ENCODE data around the gene SLC38A7.
"Not testable (repeated sequence)": the region's sequence is repeated elsewhere in the genome, so short reads cannot be mapped to it uniquely, and the experiment has no call there.

SLC38A7 gene

GRCh38 chr16:58684354-58685083 lies at the start of gene SLC38A7:
TSS of gene SLC38A7 (minus strand) at chr16:58684770. CDS start at chr16:58680126, 4,644 bp downstream.
- DNase-seq, result peak; percentile 87

GRCh38 chr16:58733671-58734458 lies 49.3 kb upstream of the SLC38A7 start, which contains the start of gene GOT2:
TSS of gene GOT2 (minus strand) at chr16:58734316. CDS start at chr16:58734228, 88 bp downstream.
- peak; percentile 92 for DNase-seq

- no peak for DNase-seq
These were observed 48.7 kb upstream of the SLC38A7 start for GRCh38 chr16:58733248-58733670.

GRCh38 chr16:58732545-58733247 lies 48.1 kb upstream of the SLC38A7 start:
- DNase-seq, result no peak

- DNase-seq, result no peak
These were observed 46.3 kb upstream of the SLC38A7 start for GRCh38 chr16:58730724-58731370.

- DNase-seq, result no peak
These were observed 43.4 kb upstream of the SLC38A7 start for GRCh38 chr16:58727796-58728568.

- no peak for DNase-seq
These were observed 42.6 kb upstream of the SLC38A7 start for GRCh38 chr16:58727028-58727781.

- DNase-seq, result no peak
These were observed 38.5 kb upstream of the SLC38A7 start for GRCh38 chr16:58723109-58723508.

GRCh38 chr16:58717994-58718393 lies 33.4 kb upstream of the SLC38A7 start:
- DNase-seq, result no peak

GRCh38 chr16:58716468-58716867 lies 31.9 kb upstream of the SLC38A7 start:
- DNase-seq, result no peak

- DNase-seq, result no peak
These were observed 29.2 kb upstream of the SLC38A7 start for GRCh38 chr16:58713742-58714141.

- DNase-seq, result no peak
These were observed 24.8 kb upstream of the SLC38A7 start for GRCh38 chr16:58709333-58709732.

GRCh38 chr16:58699151-58699550 lies 14.6 kb upstream of the SLC38A7 start:
- no peak for DNase-seq

GRCh38 chr16:58695368-58695767 lies 10.8 kb upstream of the SLC38A7 start:
- DNase-seq, result no peak

- no peak for DNase-seq
These were observed 7.9 kb upstream of the SLC38A7 start for GRCh38 chr16:58692450-58692849.

GRCh38 chr16:58686985-58687706 lies 2.6 kb upstream of the SLC38A7 start:
- not testable (repeated sequence) for DNase-seq

GRCh38 chr16:58685084-58685449 lies 497 bp upstream of the SLC38A7 start:
- no peak for DNase-seq

GRCh38 chr16:58684001-58684353 lies 593 bp downstream of the SLC38A7 start:
- DNase-seq, result no peak

- no peak for DNase-seq
These were observed 4.8 kb downstream of the SLC38A7 start for GRCh38 chr16:58679763-58680162.

GRCh38 chr16:58678716-58679115 lies 5.9 kb downstream of the SLC38A7 start:
- no peak for DNase-seq

GRCh38 chr16:58678269-58678668 lies 6.3 kb downstream of the SLC38A7 start:
- DNase-seq, result no peak

All from activated CD8-positive, alpha-beta memory T cell treated with anti-CD3 and anti-CD28 coated beads, Interleukin-2, amount 50 U/mL, for 48 hours (primary cell).